ENCODE data around the gene ACSS1.

The ACSS1 gene

DNA sequence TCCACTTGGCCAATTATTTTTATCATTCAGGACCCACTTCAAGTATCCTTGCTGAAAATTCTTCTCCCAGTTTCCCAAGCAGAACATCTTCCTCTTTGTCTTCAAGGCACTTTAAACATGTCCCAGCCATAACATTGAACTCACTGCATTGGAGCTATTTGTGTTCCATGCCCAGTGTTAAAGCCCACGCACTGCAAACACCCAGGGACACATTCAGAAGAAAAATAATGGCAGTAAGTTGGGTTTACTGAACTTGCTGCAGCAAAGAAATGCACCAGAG lies 63.8 kb downstream of the ACSS1 start:
- Histone ChIP-seq H3K9ac (ENCODE audit: low read length) (no peak overlapping the region), H3K18ac (ENCODE audit: low read length) (no peak overlapping the region), H3K27me3 (ENCODE audit: insufficient read depth, low read length, poor library complexity) (no peaks in the 10 kb centered on the region), H3K4me3 (ENCODE audit: low read length) (no peak overlapping the region), H3K56ac (ENCODE audit: low read length) (no peak overlapping the region), H2AK5ac (ENCODE audit: low read length) (no peak overlapping the region), H3K4ac (ENCODE audit: low read depth, low read length) (no peak overlapping the region), H4K5ac (ENCODE audit: low read length) (no peak overlapping the region), H3K4me2 (ENCODE audit: low read length) (no peak overlapping the region), H3K79me2 (ENCODE audit: control insufficient read depth, insufficient read depth, low read length) (peaks cover 5% of the 10 kb centered on the region), H2BK5ac (ENCODE audit: low read length) (no peak overlapping the region), H2BK15ac (replicated peaks; ENCODE audit: low read depth) (no peak overlapping the region), H3K4me1 (ENCODE audit: control insufficient read depth, low read depth, low read length) (no peaks in the 10 kb centered on the region), H3K23ac (ENCODE audit: low read length) (no peak overlapping the region), H2BK120ac (ENCODE audit: low read depth, low read length) (no peak overlapping the region), H3K36me3 (ENCODE audit: control insufficient read depth, insufficient read depth, low read length) (no peaks in the 10 kb centered on the region), H3K79me1 (ENCODE audit: low read length) (peaks cover 6% of the 10 kb centered on the region), H3K27ac (ENCODE audit: low read depth, low read length) (no peak overlapping the region), H4K8ac (ENCODE audit: low read depth, low read length) (no peak overlapping the region)
- DNase-seq = no peak
- no CpG with 5 or more reads among the region's 1 CpG for WGBS (ENCODE audit: extremely low coverage, insufficient coverage, low lambda C conversion rate)

- WGBS (ENCODE audit: extremely low coverage, insufficient coverage, low lambda C conversion rate) = no CpG with 5 or more reads among the region's 9 CpGs
- Histone ChIP-seq H3K4me3 (ENCODE audit: low read length) (no peak overlapping the region), H3K79me1 (ENCODE audit: low read length) (peaks cover 9% of the 10 kb centered on the region), H4K8ac (ENCODE audit: low read depth, low read length) (no peak overlapping the region), H3K27ac (ENCODE audit: low read depth, low read length) (no peak overlapping the region), H3K4ac (ENCODE audit: low read depth, low read length) (no peak overlapping the region), H3K4me1 (ENCODE audit: control insufficient read depth, low read depth, low read length) (no peaks in the 10 kb centered on the region), H3K56ac (ENCODE audit: low read length) (no peak overlapping the region), H2BK15ac (replicated peaks; ENCODE audit: low read depth) (no peak overlapping the region), H3K79me2 (ENCODE audit: control insufficient read depth, insufficient read depth, low read length) (peaks cover 7% of the 10 kb centered on the region), H3K4me2 (ENCODE audit: low read length) (no peak overlapping the region), H2AK5ac (ENCODE audit: low read length) (no peak overlapping the region), H4K5ac (ENCODE audit: low read length) (peak overlapping the region; percentile 16), H3K9ac (ENCODE audit: low read length) (no peak overlapping the region), H2BK120ac (ENCODE audit: low read depth, low read length) (no peak overlapping the region), H3K23ac (ENCODE audit: low read length) (no peak overlapping the region), H3K27me3 (ENCODE audit: insufficient read depth, low read length, poor library complexity) (no peaks in the 10 kb centered on the region), H3K18ac (ENCODE audit: low read length) (no peak overlapping the region), H3K36me3 (ENCODE audit: control insufficient read depth, insufficient read depth, low read length) (no peaks in the 10 kb centered on the region), H2BK5ac (ENCODE audit: low read length) (no peak overlapping the region)
- no peak for DNase-seq
Observed at GRCh38 chr20:24993337-24994185, 64.4 kb downstream of the ACSS1 start.

DNA sequence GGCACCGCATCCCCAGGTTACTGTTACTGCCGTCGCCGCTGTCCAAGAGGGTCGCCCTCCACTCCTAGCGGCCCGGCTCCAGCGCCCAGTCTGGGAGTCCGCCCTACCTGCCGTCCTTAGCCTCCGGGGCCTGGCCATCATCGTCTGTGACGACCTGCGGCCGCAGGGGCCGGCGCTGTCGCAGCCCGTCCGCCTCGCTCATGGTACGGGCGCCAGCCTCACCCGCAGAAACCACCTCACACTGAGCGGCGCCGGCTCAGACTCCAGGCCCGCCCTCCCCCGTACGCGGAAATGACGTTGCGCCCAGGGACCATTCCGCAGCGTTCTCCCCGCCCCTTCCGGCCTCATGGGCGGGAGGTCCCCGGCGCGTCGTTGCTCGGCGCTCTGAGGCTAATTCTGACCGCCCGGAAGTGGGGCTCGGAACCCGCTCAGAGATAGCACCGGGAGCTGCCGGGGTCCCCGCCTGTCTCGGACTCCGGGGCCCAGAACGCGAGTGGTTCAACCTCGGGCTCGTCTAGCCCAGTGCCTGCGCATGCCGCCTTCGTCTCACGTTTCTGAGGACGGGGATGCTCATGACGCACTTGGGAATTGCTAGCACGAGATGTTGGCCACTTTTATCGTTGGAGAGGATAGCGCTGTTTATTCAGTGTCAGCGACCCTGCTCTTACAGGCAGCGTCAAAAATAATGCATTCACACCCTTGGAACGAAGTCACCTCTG lies 65.3 kb downstream of the ACSS1 start, which contains the start of gene APMAP:
Gene APMAP (minus strand): TSS at position 265 of the 719 bp plus-strand sequence. CDS start 63 bp downstream, at position 202.
- Histone ChIP-seq H2AK5ac (ENCODE audit: low read length) (no peak within 1 kb of the TSS), H3K18ac (ENCODE audit: low read length) (peak within 1 kb of the TSS; percentile 35), H3K4me1 (ENCODE audit: control insufficient read depth, low read depth, low read length) (no peaks in the 10 kb centered on the region), H4K5ac (ENCODE audit: low read length) (peak within 1 kb of the TSS; percentile 98), H4K8ac (ENCODE audit: low read depth, low read length) (no peak within 1 kb of the TSS), H2BK120ac (ENCODE audit: low read depth, low read length) (no peak within 1 kb of the TSS), H3K27ac (ENCODE audit: low read depth, low read length) (no peak within 1 kb of the TSS), H3K9ac (ENCODE audit: low read length) (peak within 1 kb of the TSS; percentile 96), H3K27me3 (ENCODE audit: insufficient read depth, low read length, poor library complexity) (no peaks in the 10 kb centered on the region), H3K79me1 (ENCODE audit: low read length) (peaks cover 13% of the 10 kb centered on the region), H2BK5ac (ENCODE audit: low read length) (peak within 1 kb of the TSS; percentile 56), H3K4me2 (ENCODE audit: low read length) (peak within 1 kb of the TSS; percentile 95), H3K56ac (ENCODE audit: low read length) (peak within 1 kb of the TSS; percentile 99), H2BK15ac (replicated peaks; ENCODE audit: low read depth) (no peak within 1 kb of the TSS), H3K79me2 (ENCODE audit: control insufficient read depth, insufficient read depth, low read length) (peaks cover 11% of the 10 kb centered on the region), H3K4ac (ENCODE audit: low read depth, low read length) (peak within 1 kb of the TSS; percentile 17), H3K4me3 (ENCODE audit: low read length) (peak within 1 kb of the TSS; percentile 93), H3K23ac (ENCODE audit: low read length) (peak within 1 kb of the TSS; percentile 91), H3K36me3 (ENCODE audit: control insufficient read depth, insufficient read depth, low read length) (no peaks in the 10 kb centered on the region)
- peak; percentile 95 for DNase-seq
- no CpG with 5 or more reads among the region's 69 CpGs for WGBS (ENCODE audit: extremely low coverage, insufficient coverage, low lambda C conversion rate)

DNA sequence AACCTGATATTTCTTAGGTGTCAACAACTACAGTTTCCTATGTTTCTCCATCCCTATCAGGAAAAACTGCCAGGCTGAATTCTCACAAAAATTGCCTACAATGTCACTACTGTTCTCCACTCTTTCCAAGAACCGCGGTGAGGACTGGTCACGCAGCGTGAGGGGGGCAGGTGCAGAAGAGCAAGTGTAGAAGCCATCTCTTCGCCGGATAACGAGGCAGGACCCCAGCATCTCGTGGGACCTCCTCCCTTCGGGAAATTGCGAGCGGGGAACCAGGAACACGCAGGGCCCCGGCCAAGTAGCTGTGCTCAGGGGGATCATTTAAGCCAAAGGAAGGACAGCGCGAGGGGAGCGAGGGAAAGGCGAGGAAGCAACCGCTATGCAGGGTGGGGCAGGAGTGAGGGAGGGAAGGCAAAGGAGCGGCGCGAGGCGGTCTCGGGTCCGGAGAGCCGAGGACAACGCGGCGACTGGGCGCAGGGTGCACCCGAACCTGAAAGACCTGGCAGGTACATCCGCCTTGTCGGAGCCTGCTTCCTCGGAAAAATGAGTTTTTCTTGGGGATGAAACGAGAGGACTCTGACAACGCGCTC lies 65.9 kb downstream of the ACSS1 start:
- H3K4me3 ChIP-seq (ENCODE audit: low read length) = peak overlapping the region; percentile 93
- H3K27me3 ChIP-seq (ENCODE audit: insufficient read depth, low read length, poor library complexity) = no peaks in the 10 kb centered on the region
- no peaks in the 10 kb centered on the region for H3K36me3 ChIP-seq (ENCODE audit: control insufficient read depth, insufficient read depth, low read length)
- H2BK15ac ChIP-seq (replicated peaks; ENCODE audit: low read depth) = no peak overlapping the region
- no peak overlapping the region for H4K5ac ChIP-seq (ENCODE audit: low read length)
- peak overlapping the region; percentile 85 for H3K23ac ChIP-seq (ENCODE audit: low read length)
- H3K27ac ChIP-seq (ENCODE audit: low read depth, low read length) = no peak overlapping the region
- H3K9ac ChIP-seq (ENCODE audit: low read length) = peak overlapping the region; percentile 92
- H2AK5ac ChIP-seq (ENCODE audit: low read length) = no peak overlapping the region
- DNase-seq = peak; percentile 30
- no peaks in the 10 kb centered on the region for H3K4me1 ChIP-seq (ENCODE audit: control insufficient read depth, low read depth, low read length)
- H4K8ac ChIP-seq (ENCODE audit: low read depth, low read length) = no peak overlapping the region
- peaks cover 16% of the 10 kb centered on the region for H3K79me1 ChIP-seq (ENCODE audit: low read length)
- no peak overlapping the region for H2BK5ac ChIP-seq (ENCODE audit: low read length)
- H3K79me2 ChIP-seq (ENCODE audit: control insufficient read depth, insufficient read depth, low read length) = peaks cover 13% of the 10 kb centered on the region
- no peak overlapping the region for H3K18ac ChIP-seq (ENCODE audit: low read length)
- H3K4me2 ChIP-seq (ENCODE audit: low read length) = peak overlapping the region; percentile 80
- WGBS (ENCODE audit: extremely low coverage, insufficient coverage, low lambda C conversion rate) = no CpG with 5 or more reads among the region's 36 CpGs
- no peak overlapping the region for H2BK120ac ChIP-seq (ENCODE audit: low read depth, low read length)
- peak overlapping the region; percentile 99 for H3K56ac ChIP-seq (ENCODE audit: low read length)
- no peak overlapping the region for H3K4ac ChIP-seq (ENCODE audit: low read depth, low read length)

GRCh38 chr20:24990810-24991252 lies 67.1 kb downstream of the ACSS1 start:
- H3K27me3 ChIP-seq (ENCODE audit: insufficient read depth, low read length, poor library complexity) = no peaks in the 10 kb centered on the region
- no peak overlapping the region for H2BK15ac ChIP-seq (replicated peaks; ENCODE audit: low read depth)
- no peak overlapping the region for H3K9ac ChIP-seq (ENCODE audit: low read length)
- H3K4ac ChIP-seq (ENCODE audit: low read depth, low read length) = no peak overlapping the region
- WGBS (ENCODE audit: extremely low coverage, insufficient coverage, low lambda C conversion rate) = no CpG with 5 or more reads among the region's 2 CpGs
- H2AK5ac ChIP-seq (ENCODE audit: low read length) = no peak overlapping the region
- H3K79me2 ChIP-seq (ENCODE audit: control insufficient read depth, insufficient read depth, low read length) = peaks cover 21% of the 10 kb centered on the region
- no peak overlapping the region for H3K4me3 ChIP-seq (ENCODE audit: low read length)
- no peak overlapping the region for H3K18ac ChIP-seq (ENCODE audit: low read length)
- H4K8ac ChIP-seq (ENCODE audit: low read depth, low read length) = no peak overlapping the region
- H4K5ac ChIP-seq (ENCODE audit: low read length) = no peak overlapping the region
- no peak overlapping the region for H3K56ac ChIP-seq (ENCODE audit: low read length)
- DNase-seq = peak; percentile 59
- no peaks in the 10 kb centered on the region for H3K4me1 ChIP-seq (ENCODE audit: control insufficient read depth, low read depth, low read length)
- H2BK5ac ChIP-seq (ENCODE audit: low read length) = no peak overlapping the region
- H3K79me1 ChIP-seq (ENCODE audit: low read length) = peaks cover 24% of the 10 kb centered on the region
- no peak overlapping the region for H2BK120ac ChIP-seq (ENCODE audit: low read depth, low read length)
- no peaks in the 10 kb centered on the region for H3K36me3 ChIP-seq (ENCODE audit: control insufficient read depth, insufficient read depth, low read length)
- no peak overlapping the region for H3K4me2 ChIP-seq (ENCODE audit: low read length)
- no peak overlapping the region for H3K23ac ChIP-seq (ENCODE audit: low read length)
- no peak overlapping the region for H3K27ac ChIP-seq (ENCODE audit: low read depth, low read length)

Data from mesendoderm (in vitro differentiated cells).